ENCODE data around the gene TMEM41B.
"Not testable (repeated sequence)": the region's sequence is repeated elsewhere in the genome, so short reads cannot be mapped to it uniquely, and the experiment has no call there.

Gene TMEM41B

GRCh38 chr11:9344061-9344680 is 29.8 kb upstream of the TMEM41B start:
- DNase-seq (ENCODE audit: low read depth), result no peak
- no peak for TF ChIP-seq CTCF (IDR thresholded peaks at IDR 0.05; ENCODE audit: insufficient read depth, low read depth, low read length, missing control alignments)

GRCh38 chr11:9341638-9342178 is 27.3 kb upstream of the TMEM41B start:
- DNase-seq (ENCODE audit: low read depth), result no peak
- no peak for TF ChIP-seq CTCF (IDR thresholded peaks at IDR 0.05; ENCODE audit: insufficient read depth, low read depth, low read length, missing control alignments)

More at GRCh38 chr11:9344061-9344680, 29.8 kb upstream of the TMEM41B start:
- H3K4me3 ChIP-seq (ENCODE audit: low read depth, low read length), result no peak overlapping the region

GRCh38 chr11:9332655-9333054 is 18.3 kb upstream of the TMEM41B start:
- DNase-seq (ENCODE audit: low read depth), result no peak
- TF ChIP-seq CTCF (IDR thresholded peaks at IDR 0.05; ENCODE audit: insufficient read depth, low read depth, low read length, missing control alignments), result no peak
- no peak overlapping the region for H3K4me3 ChIP-seq (ENCODE audit: low read depth, low read length)

More at GRCh38 chr11:9341638-9342178, 27.3 kb upstream of the TMEM41B start:
- H3K4me3 ChIP-seq (ENCODE audit: low read depth, low read length), result no peak overlapping the region

GRCh38 chr11:9330387-9331384 is 16.3 kb upstream of the TMEM41B start:
- DNase-seq (ENCODE audit: low read depth), result no peak
- no peak overlapping the region for H3K4me3 ChIP-seq (ENCODE audit: low read depth, low read length)
- TF ChIP-seq CTCF (IDR thresholded peaks at IDR 0.05; ENCODE audit: insufficient read depth, low read depth, low read length, missing control alignments), result no peak

GRCh38 chr11:9320047-9320446 is 5.7 kb upstream of the TMEM41B start:
- TF ChIP-seq CTCF (IDR thresholded peaks at IDR 0.05; ENCODE audit: insufficient read depth, low read depth, low read length, missing control alignments), result no peak
- no peak overlapping the region for H3K4me3 ChIP-seq (ENCODE audit: low read depth, low read length)
- DNase-seq (ENCODE audit: low read depth), result no peak

GRCh38 chr11:9319377-9320001 is 5.1 kb upstream of the TMEM41B start:
- DNase-seq (ENCODE audit: low read depth); H3K4me3 ChIP-seq (ENCODE audit: low read depth, low read length): not testable (repeated sequence)

GRCh38 chr11:9318442-9319376 is 4.3 kb upstream of the TMEM41B start:
- DNase-seq (ENCODE audit: low read depth); H3K4me3 ChIP-seq (ENCODE audit: low read depth, low read length): not testable (repeated sequence)

All from GM12865 (cell line).